Ishikawa (cell line): Measurements from ENCODE around the gene PRDM4.

ENCODE experiments used
- MAX ChIP-seq: IDR thresholded peaks from 2 replicates; pipeline ENCODE4 v1.6.1; 2012
- RAD21 ChIP-seq: IDR thresholded peaks from 2 replicates; pipeline ENCODE4 v1.6.1; 2012; ENCODE audit warnings: low read depth
- TEAD4 ChIP-seq: IDR thresholded peaks from 2 replicates; pipeline ENCODE4 v1.6.1; 2012
- YY1 ChIP-seq: IDR thresholded peaks from 2 replicates; pipeline ENCODE4 v1.6.1; 2012; ENCODE audit warnings: low read depth
- ZBTB7A ChIP-seq: IDR thresholded peaks from 2 replicates; pipeline ENCODE4 v1.6.1; 2012; ENCODE audit warnings: low read depth

GRCh38 chr12:107779077-107779831, 18.3 kb upstream of the PRDM4 start:
- TF ChIP-seq ZBTB7A = no peak
- TF ChIP-seq RAD21 = no peak
- no peak for TF ChIP-seq MAX
- no peak for TF ChIP-seq YY1
- no peak for TF ChIP-seq TEAD4
